A549 (cell line): ENCODE results near the gene DNAH8. TPM values are rescaled to one million over a fixed set of nuclear protein-coding genes. Genes with fewer than 3 reads are reported as not detected.
A peak's percentile ranks its signal among the peaks of the same experiment; 100 is the strongest.

Experiments used
- ATAC-seq, 2 experiments: fragments of 200-7000 bp in 1 of 2; fragments of >200 bp in 1 of 2; cut with Nextera tagmentation in 1 of 2; cut with Tn5 transposase in 1 of 2; 3 replicates each; pipeline versions ENCODE4 v1.8.0 to v1.9.1; 2018 to 2020; ENCODE audit warnings: mild to moderate bottlenecking in 1 of 2, moderate library complexity in 1 of 2
- CTCF ChIA-PET: fragments of 300-600 bp; sonication (Branson Sonifier 250); formaldehyde crosslinking; extraction: SDS; loops from one replicate; lab custom pipeline; 2021; ENCODE audit warnings: antibody characterized with exemption, inconsistent platforms; lab: Yijun Ruan, JAX
- POLR2A ChIA-PET: fragments of 350-600 bp; formaldehyde crosslinking; extraction: SDS; loops from one replicate; lab custom pipeline; 2021; ENCODE audit warnings: antibody characterized with exemption, inconsistent platforms; lab: Yijun Ruan, JAX
- DNase-seq, 2 experiments: peaks; one replicate each; pipeline versions ENCODE4 v3.0.0 to v3.0.0-alpha.2; 2011 to 2016; ENCODE audit warnings: low read depth in 1 of 2, low spot score in 1 of 2
- FAIRE-seq: peaks from 2 replicates; lab custom pipeline; 2011; peaks lifted over from hg19 to GRCh38; lab: Jason Lieb, UNC
- H3K27ac ChIP-seq, 2 experiments: fragments of >200 bp; sonication (Bioruptor Twin); formaldehyde crosslinking; 3 replicates each; pipeline ENCODE4 v1.5.1; 2016 to 2017
- H3K4me1 ChIP-seq: fragments of >200 bp; sonication (Bioruptor Twin); formaldehyde crosslinking; 3 replicates; pipeline ENCODE4 v1.6.1; 2016
- H3K4me2 ChIP-seq: fragments of >200 bp; sonication (Bioruptor Twin); formaldehyde crosslinking; 3 replicates; pipeline ENCODE4 v1.6.1; 2016
- H3K4me3 ChIP-seq: fragments of >200 bp; sonication (Bioruptor Twin); formaldehyde crosslinking; 3 replicates; pipeline ENCODE4 v1.5.1; 2016
- H3K9me3 ChIP-seq: fragments of >200 bp; sonication (Bioruptor Twin); formaldehyde crosslinking; 3 replicates; pipeline ENCODE4 v1.6.1; 2016
- CBX2 ChIP-seq: fragments of 200-600 bp; sonication (generic); IDR thresholded peaks from 2 replicates; pipeline ENCODE4 v1.6.1; 2016; ENCODE audit warnings: low read depth, mild to moderate bottlenecking, borderline replicate concordance
- CBX8 ChIP-seq: fragments of 200-600 bp; sonication (generic); IDR thresholded peaks from 2 replicates; pipeline ENCODE4 v1.6.1; 2016
- CEBPB ChIP-seq, 2 experiments: fragments of >200 bp in 1 of 2; sonication (Bioruptor Twin) in 1 of 2; formaldehyde crosslinking in 1 of 2; IDR thresholded peaks; 2 replicates each; pipeline ENCODE4 v1.6.1; 2012 to 2016
- CHD2 ChIP-seq: fragments of 150-350 bp; IDR thresholded peaks from 2 replicates; pipeline ENCODE4 v1.6.1; 2014; ENCODE audit warnings: low read length; ENCODE audit not compliant: partially characterized antibody
- EHF ChIP-seq: fragments of 250-450 bp; sonication (Bioruptor Pico); IDR thresholded peaks from 2 replicates; pipeline ENCODE4 v1.5.0; 2020; ENCODE audit warnings: mild to moderate bottlenecking
- ESRRA ChIP-seq: fragments of 150-350 bp; IDR thresholded peaks from 2 replicates; pipeline ENCODE4 v1.6.1; 2014; ENCODE audit warnings: mild to moderate bottlenecking, low read length, borderline replicate concordance
- FOSL2 ChIP-seq, 2 experiments: fragments of 450-650 bp in 1 of 2; fragments of >200 bp in 1 of 2; sonication (Bioruptor Twin) in 1 of 2; formaldehyde crosslinking; IDR thresholded peaks; 2 replicates each; pipeline versions ENCODE4 v1.5.0 to v1.6.1; 2016 to 2020; ENCODE audit warnings: mild to moderate bottlenecking in 1 of 2, moderate library complexity in 1 of 2
- HDAC2 ChIP-seq: fragments of 200-600 bp; sonication (generic); IDR thresholded peaks from 2 replicates; pipeline ENCODE4 v1.6.1; 2016
- HOXB5 ChIP-seq: fragments of 250-450 bp; sonication (Bioruptor Pico); IDR thresholded peaks from 2 replicates; pipeline ENCODE4 v1.5.0; 2020; ENCODE audit warnings: mild to moderate bottlenecking, moderate library complexity
- JUN ChIP-seq, 2 experiments: fragments of >200 bp; sonication (Bioruptor Twin); formaldehyde crosslinking; IDR thresholded peaks; 2 replicates in 1 of 2; 3 replicates in 1 of 2; pipeline ENCODE4 v1.6.1; 2016 to 2017
- KDM1A ChIP-seq: fragments of 200-600 bp; sonication (generic); IDR thresholded peaks from 2 replicates; pipeline ENCODE4 v1.6.1; 2016; ENCODE audit warnings: low read depth, mild to moderate bottlenecking
- MAZ ChIP-seq: fragments of 150-350 bp; IDR thresholded peaks from 2 replicates; pipeline ENCODE4 v1.6.1; 2014; ENCODE audit warnings: antibody characterized with exemption, low read depth, low read length, borderline replicate concordance
- MYC ChIP-seq: IDR thresholded peaks from 2 replicates; pipeline ENCODE4 v1.6.1; 2012; ENCODE audit warnings: mild to moderate bottlenecking, inconsistent platforms, low read length, improper control_type of control experiment, borderline replicate concordance
- NPAS2 ChIP-seq: fragments of 250-450 bp; sonication (Bioruptor Pico); IDR thresholded peaks from 2 replicates; pipeline ENCODE4 v1.8.0; 2022; ENCODE audit warnings: mild to moderate bottlenecking, moderate library complexity, borderline replicate concordance
- POLR2A ChIP-seq: IDR thresholded peaks from 2 replicates; pipeline ENCODE4 v1.6.1; 2012; ENCODE audit warnings: mild to moderate bottlenecking, low read length
- RCOR1 ChIP-seq: fragments of 150-350 bp; IDR thresholded peaks from 2 replicates; pipeline ENCODE4 v1.6.1; 2014; ENCODE audit warnings: antibody characterized with exemption, low read length, low read depth
- RNF2 ChIP-seq: fragments of 200-600 bp; sonication (generic); IDR thresholded peaks from 2 replicates; pipeline ENCODE4 v1.6.1; 2016; ENCODE audit warnings: low read depth, mild to moderate bottlenecking, antibody characterized with exemption, moderate library complexity, borderline replicate concordance
- TP53 ChIP-seq: fragments of 250-450 bp; sonication (Bioruptor Pico); IDR thresholded peaks from 2 replicates; pipeline ENCODE4 v1.5.0; 2021; ENCODE audit warnings: mild to moderate bottlenecking, moderate library complexity
- ZFP36 ChIP-seq: fragments of 450-650 bp; IDR thresholded peaks from 2 replicates; pipeline ENCODE4 v1.6.1; 2014; ENCODE audit warnings: borderline replicate concordance; ENCODE audit not compliant: partially characterized antibody
- ZNF302 ChIP-seq: fragments of 250-450 bp; sonication (Bioruptor Pico); IDR thresholded peaks from 2 replicates; pipeline ENCODE4 v1.9.0; 2021; ENCODE audit warnings: inconsistent platforms, mild to moderate bottlenecking, moderate library complexity
- WGBS: methylation state at CpG from one replicate; pipeline ENCODE4 v1.1.6; 2017; ENCODE audit errors: missing lambda C conversion rate; 5-methylcytosine and 5-hydroxymethylcytosine counted together
- polyA plus RNA-seq, 4 experiments: library from polyadenylated mRNA; depleted of rRNA in 3 of 4; stranded (reverse); fragments of >200 nt; fragmentation: RNase III in 1 of 4; extraction: RNeasy Plus Mini Kit Qiagen cat#74134 plus additional on column Dnase treatment in 1 of 4; gene quantifications; 2 replicates in 3 of 4; 3 replicates in 1 of 4; pipeline ENCODE4 v1.2.3, GENCODE V29; 2011 to 2017
- TF ChIP-seq, protein P1 (sequence below): IDR thresholded peaks from 2 replicates; pipeline ENCODE4 v1.6.1; 2012; ENCODE audit warnings: low read depth, borderline replicate concordance
- TF ChIP-seq, protein P2 (sequence below): fragments of >200 bp; sonication (Bioruptor Twin); formaldehyde crosslinking; IDR thresholded peaks from 3 replicates; pipeline ENCODE4 v1.5.1; 2016
- TF ChIP-seq, protein P3 (sequence below): fragments of 150-350 bp; IDR thresholded peaks from 2 replicates; pipeline ENCODE4 v1.6.1; 2014; ENCODE audit warnings: low read depth, mild to moderate bottlenecking, low read length
- TF ChIP-seq, protein P4 (sequence below): IDR thresholded peaks from 2 replicates; pipeline ENCODE4 v1.6.1; 2012

DNAH8 gene
- polyA plus RNA-seq, 2 of the 4 experiments (the other 2 are of a cell fraction), result not detected

DNA sequence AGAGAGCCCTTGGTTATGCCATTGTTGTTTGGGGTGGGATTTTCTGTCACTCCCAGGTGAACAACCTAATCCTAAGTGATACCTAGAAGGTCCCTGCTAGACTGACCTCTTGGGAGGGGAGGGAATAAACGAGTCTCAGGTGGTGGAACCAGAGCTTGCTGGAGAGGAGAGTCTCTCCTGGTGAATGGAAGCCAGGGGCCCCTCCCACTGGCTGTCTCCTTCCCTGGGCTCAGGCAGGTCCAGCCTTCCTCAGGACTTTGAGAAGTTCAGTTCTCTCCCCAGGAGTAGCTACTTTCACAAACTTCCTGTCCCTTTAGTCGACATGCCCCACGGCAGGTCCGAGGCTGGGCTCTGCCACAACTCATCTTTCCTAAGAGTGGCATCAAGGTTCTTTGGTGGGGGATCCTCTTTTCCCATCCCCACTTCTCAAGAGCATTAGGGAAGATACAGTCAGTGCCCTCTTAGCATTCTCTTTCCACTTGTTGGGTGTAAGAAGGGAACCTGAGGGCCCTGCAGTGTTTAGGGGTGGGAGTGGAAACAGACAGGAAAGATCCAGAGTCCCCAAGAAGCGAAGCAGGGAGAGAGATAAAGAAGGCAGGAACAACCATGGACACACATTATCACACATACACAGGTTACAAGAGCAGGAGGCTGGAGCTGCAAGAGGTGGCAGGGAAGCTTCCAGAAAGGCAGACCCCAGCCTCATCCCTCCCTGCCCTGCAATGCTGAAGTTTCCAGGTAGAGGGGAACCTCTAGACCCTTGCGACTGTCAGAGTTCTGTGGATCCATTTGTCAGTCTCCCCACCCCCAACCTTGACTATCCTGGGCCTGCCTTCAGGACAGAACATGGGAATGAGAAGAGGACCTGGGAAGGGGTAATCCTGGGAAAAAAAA lies 332.6 kb downstream of the DNAH8 start (continued):
- no peak for TF ChIP-seq CHD2

DNA sequence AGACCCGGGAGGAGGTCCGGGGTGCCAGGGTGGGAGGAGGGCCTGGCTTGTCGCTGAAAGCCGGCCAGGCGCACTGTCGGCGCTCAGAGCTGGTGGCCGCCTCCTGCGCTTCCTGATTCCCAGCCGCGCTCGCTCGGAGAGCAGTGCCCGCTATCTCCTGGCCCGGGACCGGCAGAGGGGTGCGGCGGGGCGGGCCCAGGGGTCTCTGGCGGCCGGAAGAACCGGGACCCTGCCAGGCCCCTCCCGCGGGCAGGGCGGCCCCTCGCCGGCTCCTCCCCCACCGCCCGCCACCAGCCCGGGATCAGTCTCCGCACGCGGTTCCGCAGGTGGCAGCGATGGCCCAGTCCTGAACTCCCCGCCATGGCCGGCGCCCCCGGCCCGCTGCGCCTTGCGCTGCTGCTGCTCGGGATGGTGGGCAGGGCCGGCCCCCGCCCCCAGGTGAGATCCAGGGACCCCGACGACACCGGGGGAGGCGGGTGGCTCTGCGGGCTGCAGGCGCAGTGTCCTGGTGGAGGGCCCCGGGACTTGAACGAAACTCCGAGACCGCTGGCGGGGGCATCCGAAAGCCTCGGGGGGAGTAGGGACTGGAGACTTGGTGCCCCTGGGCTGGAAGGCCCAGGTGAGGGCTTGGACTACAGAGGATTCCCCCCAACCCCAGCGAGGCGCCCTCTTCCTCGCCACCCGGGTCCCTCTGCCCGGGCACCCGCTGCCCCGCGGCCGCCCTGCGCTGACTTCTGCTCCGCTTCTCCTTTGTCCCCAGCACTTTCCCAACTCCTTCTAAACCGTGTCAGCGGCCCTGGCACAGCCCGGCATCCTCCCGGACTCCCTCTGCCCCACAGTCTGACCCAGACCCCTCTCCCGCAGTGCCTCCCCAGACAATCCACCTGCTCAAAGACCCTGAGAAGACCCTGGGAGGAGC lies 333.6 kb downstream of the DNAH8 start, which contains the start of gene GLP1R:
Gene GLP1R, plus strand, starts transcription at position 301 of the 919 bp plus-strand sequence. Its CDS starts 60 bp downstream, at position 361.
- Histone ChIP-seq H3K4me1 (no peaks in the 10 kb centered on the region), H3K27ac (no peak within 1 kb of the TSS), H3K9me3 (no peaks in the 10 kb centered on the region), H3K4me2 (peak within 1 kb of the TSS; percentile 67), H3K4me3 (peak within 1 kb of the TSS; percentile 31; the same call in 2 of the 3 replicates)
- 48% methylated on average over 15 of the region's 74 CpGs for WGBS
- no peak for DNase-seq
- TF ChIP-seq EHF (CRISPR knock-in tag) (no peak), TP53 (no peak), RNF2 (no peak), CEBPB (IDR thresholded peaks at IDR 0.05) (no peak), CBX8 (no peak), CBX2 (no peak), JUN (IDR thresholded peaks at IDR 0.05) (no peak), HDAC2 (no peak)
- TF ChIP-seq, protein P1, sequence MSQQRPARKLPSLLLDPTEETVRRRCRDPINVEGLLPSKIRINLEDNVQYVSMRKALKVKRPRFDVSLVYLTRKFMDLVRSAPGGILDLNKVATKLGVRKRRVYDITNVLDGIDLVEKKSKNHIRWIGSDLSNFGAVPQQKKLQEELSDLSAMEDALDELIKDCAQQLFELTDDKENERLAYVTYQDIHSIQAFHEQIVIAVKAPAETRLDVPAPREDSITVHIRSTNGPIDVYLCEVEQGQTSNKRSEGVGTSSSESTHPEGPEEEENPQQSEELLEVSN, result no peak
- TF ChIP-seq, protein P2, sequence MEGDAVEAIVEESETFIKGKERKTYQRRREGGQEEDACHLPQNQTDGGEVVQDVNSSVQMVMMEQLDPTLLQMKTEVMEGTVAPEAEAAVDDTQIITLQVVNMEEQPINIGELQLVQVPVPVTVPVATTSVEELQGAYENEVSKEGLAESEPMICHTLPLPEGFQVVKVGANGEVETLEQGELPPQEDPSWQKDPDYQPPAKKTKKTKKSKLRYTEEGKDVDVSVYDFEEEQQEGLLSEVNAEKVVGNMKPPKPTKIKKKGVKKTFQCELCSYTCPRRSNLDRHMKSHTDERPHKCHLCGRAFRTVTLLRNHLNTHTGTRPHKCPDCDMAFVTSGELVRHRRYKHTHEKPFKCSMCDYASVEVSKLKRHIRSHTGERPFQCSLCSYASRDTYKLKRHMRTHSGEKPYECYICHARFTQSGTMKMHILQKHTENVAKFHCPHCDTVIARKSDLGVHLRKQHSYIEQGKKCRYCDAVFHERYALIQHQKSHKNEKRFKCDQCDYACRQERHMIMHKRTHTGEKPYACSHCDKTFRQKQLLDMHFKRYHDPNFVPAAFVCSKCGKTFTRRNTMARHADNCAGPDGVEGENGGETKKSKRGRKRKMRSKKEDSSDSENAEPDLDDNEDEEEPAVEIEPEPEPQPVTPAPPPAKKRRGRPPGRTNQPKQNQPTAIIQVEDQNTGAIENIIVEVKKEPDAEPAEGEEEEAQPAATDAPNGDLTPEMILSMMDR, result no peak
- CTCF ChIA-PET, result no interaction called here
- POLR2A ChIA-PET, result no interaction called here
- peak in 1 of 2 experiments; percentile 51; a peak in 3 of 6 replicates for ATAC-seq
- FAIRE-seq, result no peak

DNA sequence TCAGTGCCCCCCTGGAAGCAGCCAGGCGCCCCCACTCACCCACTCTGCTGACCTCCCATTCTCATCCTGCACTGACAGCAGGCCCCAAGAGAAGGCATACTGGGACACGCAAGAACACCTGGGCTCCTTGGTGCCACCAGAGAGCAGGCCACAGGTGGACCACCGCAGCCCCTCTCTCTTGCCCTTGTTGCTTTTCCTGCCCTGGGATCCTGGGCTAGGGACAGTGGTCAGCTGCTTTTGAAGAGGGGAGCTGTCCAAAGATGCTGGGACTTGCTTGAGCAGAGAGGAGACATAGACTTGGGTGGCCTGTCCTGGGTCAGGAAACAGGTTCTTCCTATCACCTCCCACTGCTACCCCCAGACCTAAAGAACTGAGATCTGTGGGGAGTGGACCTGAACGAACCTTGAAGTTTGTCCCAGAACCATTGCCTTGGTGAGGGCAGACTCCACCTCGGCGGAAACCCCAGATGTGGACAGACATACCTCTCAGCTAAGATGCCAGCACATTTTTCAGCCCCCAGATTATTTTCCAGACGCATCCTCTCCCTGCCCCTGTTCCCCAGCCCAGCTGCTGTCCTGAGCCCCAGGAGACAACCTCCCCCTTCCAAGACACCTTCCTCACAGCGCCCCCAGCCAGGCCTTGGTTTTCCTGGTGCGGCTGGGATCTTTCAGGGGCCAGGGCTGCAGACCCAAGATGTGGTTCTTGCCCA lies 334.6 kb downstream of the DNAH8 start:
- H3K4me3 ChIP-seq, result no peak overlapping the region
- no peak overlapping the region for H3K27ac ChIP-seq
- WGBS, result 74% methylated on average over 8 of the region's 9 CpGs
- no peaks in the 10 kb centered on the region for H3K4me1 ChIP-seq
- DNase-seq, result no peak
- H3K4me2 ChIP-seq, result no peak overlapping the region
- TF ChIP-seq ZFP36, result no peak
- TF ChIP-seq MYC, result no peak
- TF ChIP-seq CHD2, result no peak
- no peak for TF ChIP-seq RCOR1
- TF ChIP-seq ESRRA, result no peak
- no peak for TF ChIP-seq MAZ
- no peak for TF ChIP-seq POLR2A
- TF ChIP-seq, protein P3, sequence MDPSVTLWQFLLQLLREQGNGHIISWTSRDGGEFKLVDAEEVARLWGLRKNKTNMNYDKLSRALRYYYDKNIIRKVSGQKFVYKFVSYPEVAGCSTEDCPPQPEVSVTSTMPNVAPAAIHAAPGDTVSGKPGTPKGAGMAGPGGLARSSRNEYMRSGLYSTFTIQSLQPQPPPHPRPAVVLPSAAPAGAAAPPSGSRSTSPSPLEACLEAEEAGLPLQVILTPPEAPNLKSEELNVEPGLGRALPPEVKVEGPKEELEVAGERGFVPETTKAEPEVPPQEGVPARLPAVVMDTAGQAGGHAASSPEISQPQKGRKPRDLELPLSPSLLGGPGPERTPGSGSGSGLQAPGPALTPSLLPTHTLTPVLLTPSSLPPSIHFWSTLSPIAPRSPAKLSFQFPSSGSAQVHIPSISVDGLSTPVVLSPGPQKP, result no peak
- TF ChIP-seq HOXB5 (CRISPR knock-in tag), result no peak
- TF ChIP-seq TP53, result no peak
- TF ChIP-seq, protein P4, sequence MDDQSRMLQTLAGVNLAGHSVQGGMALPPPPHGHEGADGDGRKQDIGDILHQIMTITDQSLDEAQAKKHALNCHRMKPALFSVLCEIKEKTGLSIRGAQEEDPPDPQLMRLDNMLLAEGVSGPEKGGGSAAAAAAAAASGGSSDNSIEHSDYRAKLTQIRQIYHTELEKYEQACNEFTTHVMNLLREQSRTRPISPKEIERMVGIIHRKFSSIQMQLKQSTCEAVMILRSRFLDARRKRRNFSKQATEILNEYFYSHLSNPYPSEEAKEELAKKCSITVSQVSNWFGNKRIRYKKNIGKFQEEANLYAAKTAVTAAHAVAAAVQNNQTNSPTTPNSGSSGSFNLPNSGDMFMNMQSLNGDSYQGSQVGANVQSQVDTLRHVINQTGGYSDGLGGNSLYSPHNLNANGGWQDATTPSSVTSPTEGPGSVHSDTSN, result no peak
- TF ChIP-seq NPAS2 (CRISPR knock-in tag), result no peak
- TF ChIP-seq KDM1A, result no peak
- no peak for TF ChIP-seq RNF2
- TF ChIP-seq CBX2, result no peak
- TF ChIP-seq ZNF302 (CRISPR knock-in tag), result no peak
- TF ChIP-seq FOSL2 (IDR thresholded peaks at IDR 0.05), result no peak
- no peak for TF ChIP-seq FOSL2 (CRISPR knock-in tag; IDR thresholded peaks at IDR 0.05)
- CTCF ChIA-PET, result interaction anchor here (1.0 kb wide), 1 partner anchor 14 kb away, joined by 4 read pairs; no protein-coding TSS in a partner anchor
- POLR2A ChIA-PET, result no interaction called here
- no peaks in the 10 kb centered on the region for H3K9me3 ChIP-seq
- no peak for ATAC-seq
- FAIRE-seq, result no peak
